Lower lobe of right lung (tissue), 2 donors: Measurements from ENCODE around the gene C11orf54. TPM values are rescaled to one million over a fixed set of nuclear protein-coding genes. Genes with fewer than 3 reads are reported as not detected.

ENCODE experiments used
- ATAC-seq, 2 donors: fragments of 200-7000 bp; cut with Tn5 transposase; one replicate each; pipeline ENCODE4 v1.9.1; 2020 to 2022; ENCODE audit warnings: mild to moderate bottlenecking in 2 of 2, moderate library complexity in 2 of 2
- DNase-seq: peaks from one replicate; pipeline ENCODE4 v3.0.0-alpha.2; 2020
- H3K27ac ChIP-seq: fragments of 200-600 bp; one replicate; pipeline ENCODE4 v1.8.0; 2022
- H3K27me3 ChIP-seq: fragments of 200-600 bp; one replicate; pipeline ENCODE4 v1.8.0; 2022; ENCODE audit warnings: low read depth
- H3K36me3 ChIP-seq: fragments of 200-600 bp; one replicate; pipeline ENCODE4 v1.8.0; 2022; ENCODE audit warnings: mild to moderate bottlenecking
- H3K4me1 ChIP-seq: fragments of 200-600 bp; one replicate; pipeline ENCODE4 v1.8.0; 2022
- H3K4me3 ChIP-seq: fragments of 200-600 bp; one replicate; pipeline ENCODE4 v1.8.0; 2022; ENCODE audit warnings: mild to moderate bottlenecking
- H3K9me3 ChIP-seq: fragments of 200-600 bp; one replicate; pipeline ENCODE4 v1.8.0; 2022
- intact Hi-C: fragments of 100-400 bp; cut with DNase I; formaldehyde crosslinking; loops from one replicate; pipeline ENCODE4 v1.11.0; 2022
- microRNA-seq: library from miRNA; unstranded; fragments of <30 nt; microRNA quantifications from one replicate; pipeline ENCODE4 v1.2.0, GENCODE V29; 2020; ENCODE audit warnings: borderline number of aligned reads
- total RNA-seq: library from RNA; stranded (reverse); fragmentation: NEBNext Ultra II Directional; extraction: Animal tissue kit (Norgen Biotek cat#: 25700); gene quantifications from one replicate; pipeline ENCODE4 v1.2.1, GENCODE V29; 2021
- TF ChIP-seq, protein P1 (sequence below): fragments of 200-600 bp; IDR thresholded peaks from one replicate; pipeline ENCODE4 v1.8.0; 2022; ENCODE audit warnings: antibody characterized with exemption, mild to moderate bottlenecking
- donor health status: DM: no; HTN: yes; CAD: no; lungs with severe emphysema.

Gene C11orf54
- total RNA-seq, 1 donor from 2014 or later, result 50.2 TPM

DNA sequence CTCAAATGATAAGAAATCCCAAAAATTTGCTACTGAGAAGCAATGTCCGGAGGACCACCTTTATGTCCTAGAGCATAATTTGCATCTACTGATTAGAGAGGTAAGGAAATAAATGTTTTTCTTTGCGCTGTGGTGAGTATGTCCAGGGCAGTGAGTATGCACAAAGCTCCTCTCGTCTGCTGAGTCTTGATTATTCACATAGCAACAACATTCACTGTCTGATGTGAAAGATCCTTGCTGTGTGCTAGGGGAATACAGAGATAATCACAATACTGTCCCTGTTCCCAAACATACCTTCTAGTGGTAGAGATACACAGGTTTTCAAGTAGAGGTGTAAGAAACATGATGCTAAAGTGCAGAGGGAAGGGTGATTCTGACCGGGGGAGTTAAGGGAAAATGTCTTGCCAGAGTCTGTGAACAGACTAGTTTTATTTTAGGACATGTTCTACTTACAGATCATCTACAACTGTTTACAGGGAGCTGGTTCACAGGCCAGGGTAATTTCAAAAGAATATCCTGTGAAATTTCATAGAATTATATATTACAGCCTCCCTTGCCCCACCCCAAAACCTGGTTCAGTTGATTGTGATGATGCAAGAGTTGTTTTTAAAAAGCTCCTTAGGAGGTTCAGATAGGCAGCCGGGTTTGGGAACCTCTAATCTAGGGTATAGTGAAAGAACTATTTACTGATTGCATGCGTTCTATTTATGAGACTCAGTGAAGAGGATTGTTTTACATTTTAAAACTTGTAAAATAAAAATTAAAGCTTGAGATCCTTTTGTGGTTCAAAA, 55.2 kb downstream of the C11orf54 start:
- Histone ChIP-seq H3K4me3 (no peak overlapping the region), H3K27ac (no peak overlapping the region), H3K9me3 (no peaks in the 10 kb centered on the region), H3K27me3 (no peaks in the 10 kb centered on the region), H3K4me1 (no peaks in the 10 kb centered on the region), H3K36me3 (peaks cover 100% of the 10 kb centered on the region)
- intact Hi-C loops, result no loop called here
- ATAC-seq (no peak), DNase-seq (no peak)
- TF ChIP-seq, protein P1, sequence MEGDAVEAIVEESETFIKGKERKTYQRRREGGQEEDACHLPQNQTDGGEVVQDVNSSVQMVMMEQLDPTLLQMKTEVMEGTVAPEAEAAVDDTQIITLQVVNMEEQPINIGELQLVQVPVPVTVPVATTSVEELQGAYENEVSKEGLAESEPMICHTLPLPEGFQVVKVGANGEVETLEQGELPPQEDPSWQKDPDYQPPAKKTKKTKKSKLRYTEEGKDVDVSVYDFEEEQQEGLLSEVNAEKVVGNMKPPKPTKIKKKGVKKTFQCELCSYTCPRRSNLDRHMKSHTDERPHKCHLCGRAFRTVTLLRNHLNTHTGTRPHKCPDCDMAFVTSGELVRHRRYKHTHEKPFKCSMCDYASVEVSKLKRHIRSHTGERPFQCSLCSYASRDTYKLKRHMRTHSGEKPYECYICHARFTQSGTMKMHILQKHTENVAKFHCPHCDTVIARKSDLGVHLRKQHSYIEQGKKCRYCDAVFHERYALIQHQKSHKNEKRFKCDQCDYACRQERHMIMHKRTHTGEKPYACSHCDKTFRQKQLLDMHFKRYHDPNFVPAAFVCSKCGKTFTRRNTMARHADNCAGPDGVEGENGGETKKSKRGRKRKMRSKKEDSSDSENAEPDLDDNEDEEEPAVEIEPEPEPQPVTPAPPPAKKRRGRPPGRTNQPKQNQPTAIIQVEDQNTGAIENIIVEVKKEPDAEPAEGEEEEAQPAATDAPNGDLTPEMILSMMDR, result no peak

DNA sequence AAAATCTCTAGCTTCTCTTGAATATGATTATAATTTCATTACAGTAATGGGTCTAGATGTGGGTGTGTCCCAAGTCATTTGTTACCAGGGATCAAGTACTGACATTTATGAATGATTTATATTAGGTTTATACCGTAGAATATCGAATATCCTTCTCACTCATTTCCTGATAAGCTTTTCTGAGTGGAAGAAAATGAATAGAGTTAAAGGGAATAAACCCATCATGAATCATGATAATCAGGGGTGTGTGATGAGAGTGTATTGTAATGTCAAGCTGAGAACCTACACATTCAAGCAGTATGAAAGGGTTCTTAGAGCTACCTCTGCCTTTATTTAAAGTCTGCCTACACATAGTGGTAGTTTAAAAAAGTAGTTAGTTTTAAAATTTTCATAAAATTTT, 59.9 kb downstream of the C11orf54 start:
- H3K4me3 ChIP-seq, result no peak overlapping the region
- no peaks in the 10 kb centered on the region for H3K9me3 ChIP-seq
- peaks cover 100% of the 10 kb centered on the region for H3K36me3 ChIP-seq
- no peak for DNase-seq
- no peak for ATAC-seq
- no peak overlapping the region for H3K27ac ChIP-seq
- H3K27me3 ChIP-seq, result no peaks in the 10 kb centered on the region
- no peaks in the 10 kb centered on the region for H3K4me1 ChIP-seq
- TF ChIP-seq, protein P1, result no peak
- intact Hi-C loops, result no loop called here

DNA sequence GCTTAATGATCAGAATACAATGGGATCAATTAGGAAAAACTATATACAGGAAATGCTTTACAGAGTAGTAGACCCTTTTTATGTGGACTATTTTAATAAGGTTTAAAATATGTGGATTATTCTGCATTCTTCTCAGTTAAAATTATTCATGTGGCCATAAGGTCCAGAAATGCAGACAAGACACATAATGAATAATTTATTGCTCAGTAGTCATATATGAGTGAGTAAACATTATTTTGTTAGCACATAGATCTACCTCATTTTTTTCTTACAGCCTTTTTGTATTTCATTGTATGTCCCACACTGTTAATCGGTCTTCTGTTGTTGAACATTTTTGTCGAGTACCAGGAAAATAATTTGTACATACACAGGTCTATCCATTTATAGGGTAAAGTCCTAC, 63.4 kb downstream of the C11orf54 start:
- Histone ChIP-seq H3K4me1 (no peaks in the 10 kb centered on the region), H3K4me3 (no peak overlapping the region), H3K27ac (no peak overlapping the region), H3K9me3 (no peaks in the 10 kb centered on the region), H3K27me3 (no peaks in the 10 kb centered on the region), H3K36me3 (peaks cover 100% of the 10 kb centered on the region)
- intact Hi-C loops, result no loop called here
- TF ChIP-seq, protein P1, result no peak
- ATAC-seq (no peak), DNase-seq (no peak)

DNA sequence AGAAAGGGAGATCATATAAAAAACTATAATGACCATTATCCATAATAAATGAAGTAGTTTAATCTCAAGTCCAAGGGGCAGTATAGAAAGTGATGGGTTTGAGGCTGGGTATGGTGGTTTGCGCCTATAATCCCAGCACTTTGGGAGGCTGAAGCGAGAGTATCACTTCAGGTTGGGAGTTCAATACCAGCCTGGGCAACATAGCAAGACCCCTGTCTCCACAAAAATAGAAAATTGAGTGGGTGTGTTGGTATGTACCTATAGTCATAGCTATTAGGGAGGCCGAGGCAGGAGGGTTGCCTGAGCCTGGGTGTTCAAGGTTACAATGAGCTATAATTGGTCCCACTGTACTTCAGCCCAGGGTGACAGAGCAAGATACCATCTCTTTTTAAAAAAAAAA, 66.5 kb downstream of the C11orf54 start:
- Histone ChIP-seq H3K9me3 (no peaks in the 10 kb centered on the region), H3K4me3 (no peak overlapping the region), H3K4me1 (no peaks in the 10 kb centered on the region), H3K27me3 (no peaks in the 10 kb centered on the region), H3K36me3 (peaks cover 100% of the 10 kb centered on the region), H3K27ac (no peak overlapping the region)
- intact Hi-C loops, result no loop called here
- TF ChIP-seq, protein P1, result no peak
- DNase-seq, result no peak
- ATAC-seq, result no peak

DNA sequence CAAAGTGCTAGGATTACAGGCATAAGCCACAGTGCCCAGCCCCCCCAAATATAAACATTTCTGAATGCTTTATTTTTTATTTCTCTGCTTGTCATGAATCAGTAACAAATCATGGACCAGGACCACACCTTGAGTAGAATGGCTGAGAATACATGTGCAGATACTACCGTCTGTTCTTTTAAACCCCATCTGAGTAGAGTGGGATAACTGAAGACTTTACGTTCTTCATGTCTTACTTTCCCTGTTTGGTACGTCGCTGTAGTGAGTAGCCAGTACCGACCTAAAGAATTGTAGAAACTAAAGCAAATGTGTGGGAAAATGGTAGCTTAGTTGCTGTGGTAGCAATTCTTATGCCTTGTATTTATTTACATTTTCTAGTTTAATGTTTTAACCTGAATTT, 72.5 kb downstream of the C11orf54 start:
- peaks cover 70% of the 10 kb centered on the region for H3K36me3 ChIP-seq
- no peaks in the 10 kb centered on the region for H3K27me3 ChIP-seq
- no peak overlapping the region for H3K27ac ChIP-seq
- H3K4me1 ChIP-seq, result no peaks in the 10 kb centered on the region
- no peaks in the 10 kb centered on the region for H3K9me3 ChIP-seq
- TF ChIP-seq, protein P1, result no peak
- H3K4me3 ChIP-seq, result no peak overlapping the region
- no peak for ATAC-seq
- intact Hi-C loops, result no loop called here
- DNase-seq, result no peak

Small RNAs within 50 kb of the gene (microRNA-seq; reads per million reads assigned to microRNA genes)
- 2.0 reads per million for gene MIR1304

Other genes with a start within 250 kb of the C11orf54 start
- 73.5 TPM for gene SMCO4, start 198.3 kb upstream of the C11orf54 start, total RNA-seq
- gene CEP295, start 80.0 kb upstream of the C11orf54 start, total RNA-seq, result 8.7 TPM
- 83.2 TPM for gene TAF1D, start 177 bp upstream of the C11orf54 start, total RNA-seq
- 30.8 TPM for gene MED17, start 42.6 kb downstream of the C11orf54 start, total RNA-seq
- not detected for gene VSTM5, start 108.9 kb downstream of the C11orf54 start, total RNA-seq